ENCODE results near the gene SRBD1.
A peak's percentile ranks its signal among the peaks of the same experiment; 100 is the strongest.
"Not testable (repeated sequence)": the region's sequence is repeated elsewhere in the genome, so short reads cannot be mapped to it uniquely, and the experiment has no call there.

SRBD1 gene

DNA sequence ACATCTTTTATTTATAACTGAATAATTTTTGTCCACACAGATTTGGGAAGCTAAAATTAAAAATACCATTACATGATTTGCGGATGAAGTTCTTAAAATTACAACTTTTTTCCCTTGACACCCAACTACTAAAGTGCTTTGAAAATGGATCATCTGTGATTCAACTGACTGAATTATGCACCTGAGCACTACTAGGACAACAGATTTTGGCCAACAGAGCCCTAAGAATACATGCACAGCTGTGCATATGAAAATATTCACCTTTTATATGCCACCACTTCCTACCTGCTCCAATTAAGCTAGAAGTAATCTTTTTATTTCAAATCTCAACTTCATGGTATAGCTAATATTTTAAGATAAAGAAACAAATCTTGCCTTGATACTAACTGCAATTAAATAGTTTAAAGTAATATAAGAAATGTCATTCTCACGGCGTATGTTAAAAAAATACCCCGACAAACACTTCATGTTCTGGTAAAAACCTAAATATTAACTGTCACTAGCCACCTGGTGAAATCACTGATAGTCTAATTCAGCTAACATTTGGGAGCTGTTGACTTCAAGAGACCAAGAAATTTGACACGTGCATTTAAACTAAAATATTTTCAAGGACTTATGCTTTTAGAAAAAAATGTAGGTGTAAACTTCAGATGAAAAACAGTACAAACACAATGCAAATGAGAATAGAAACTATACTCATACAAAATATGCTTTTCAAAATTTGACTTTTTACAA lies 153.7 kb downstream of the SRBD1 start:
- no peak for DNase-seq

DNA sequence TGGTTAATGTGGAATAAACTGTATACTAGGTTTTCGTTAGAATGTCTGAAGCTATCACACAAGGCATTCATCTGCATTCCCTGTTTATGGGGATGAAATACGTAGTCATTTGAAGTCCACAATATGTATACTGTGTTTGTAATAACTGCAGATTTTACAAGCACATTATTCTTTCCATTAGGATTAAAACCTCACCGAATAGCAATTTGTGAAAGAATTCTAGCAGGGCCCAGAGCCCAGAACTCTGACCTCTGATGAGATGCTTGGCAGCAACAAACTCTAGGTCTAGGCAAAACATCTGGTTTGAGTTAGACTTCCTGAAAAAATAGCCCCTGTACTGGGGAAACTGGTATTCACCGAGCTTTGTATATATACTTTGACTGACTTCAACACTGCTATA lies 158.2 kb downstream of the SRBD1 start:
- no peak for DNase-seq

GRCh38 chr2:45450634-45451033 lies 160.4 kb downstream of the SRBD1 start:
- DNase-seq, result peak; percentile 21

GRCh38 chr2:45448217-45448616 lies 162.8 kb downstream of the SRBD1 start:
- DNase-seq, result no peak

DNA sequence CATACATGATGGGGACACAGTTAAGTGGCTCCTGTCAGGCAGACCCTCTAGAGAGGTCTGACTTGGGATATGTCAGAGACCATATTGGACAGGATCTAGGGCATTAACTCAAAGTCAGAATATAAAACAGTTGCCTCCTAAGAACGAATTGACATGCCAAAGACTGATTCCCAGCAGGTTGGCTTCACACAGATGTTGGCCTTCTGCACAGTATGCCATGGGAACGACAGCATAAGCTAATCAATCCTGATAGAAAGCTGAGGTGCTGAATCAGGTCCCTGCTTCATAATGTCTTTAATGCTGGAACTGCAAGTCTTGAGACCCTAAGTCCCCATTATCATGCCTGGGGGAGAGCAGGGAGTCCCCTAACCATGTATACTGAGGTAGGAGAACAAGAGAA lies 165.1 kb downstream of the SRBD1 start:
- DNase-seq, result no peak

- DNase-seq, result no peak
These were observed 166.0 kb downstream of the SRBD1 start for GRCh38 chr2:45445037-45445436.

DNA sequence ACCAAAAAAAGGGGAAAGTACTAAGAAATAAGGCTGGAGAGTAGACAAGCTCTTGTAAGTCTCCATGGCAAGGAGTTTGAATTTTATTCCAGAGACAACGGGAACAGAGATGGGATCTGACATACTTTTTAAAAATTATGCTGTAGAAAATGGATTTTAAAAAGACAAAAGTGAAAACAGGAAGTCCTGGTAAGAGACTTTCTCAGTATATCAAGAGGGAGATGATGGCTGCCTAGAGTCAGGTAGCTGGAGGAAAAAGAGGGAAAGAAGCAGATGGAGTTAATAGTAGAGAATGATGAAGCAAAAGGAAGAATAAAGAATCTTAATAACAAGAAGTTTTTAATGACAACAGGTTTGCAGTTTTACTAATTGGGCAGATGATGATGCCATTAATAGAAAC lies 168.1 kb downstream of the SRBD1 start:
- DNase-seq, result no peak

GRCh38 chr2:45442026-45442425 lies 169.0 kb downstream of the SRBD1 start:
- DNase-seq, result no peak

- no peak for DNase-seq
These were observed 169.5 kb downstream of the SRBD1 start for GRCh38 chr2:45441571-45441970.

- no peak for DNase-seq
These were observed 171.0 kb downstream of the SRBD1 start for GRCh38 chr2:45439788-45440773.

GRCh38 chr2:45438872-45439665 lies 172.0 kb downstream of the SRBD1 start:
- DNase-seq, result no peak

GRCh38 chr2:45436456-45436855 lies 174.6 kb downstream of the SRBD1 start:
- DNase-seq, result no peak

DNA sequence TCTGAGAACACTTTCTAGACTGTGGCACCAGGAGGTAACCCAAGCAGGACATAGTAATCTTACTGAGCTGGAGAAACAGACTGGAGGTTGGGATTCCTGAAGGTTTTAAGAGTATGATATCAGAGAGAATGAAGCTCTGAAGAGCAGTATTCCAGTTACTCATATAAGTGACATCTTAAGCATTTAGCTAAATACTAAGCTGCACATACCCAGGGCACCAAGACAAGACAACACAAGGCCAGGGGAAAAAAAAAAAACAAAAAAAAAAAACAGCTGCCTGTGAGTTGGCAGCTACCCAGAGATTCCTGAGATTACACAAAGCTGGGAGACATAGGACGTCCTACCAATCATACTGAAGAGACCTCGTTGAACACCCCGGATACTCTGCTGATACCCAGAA lies 175.8 kb downstream of the SRBD1 start:
- no peak for DNase-seq

GRCh38 chr2:45433363-45433762 lies 177.7 kb downstream of the SRBD1 start:
- no peak for DNase-seq

DNA sequence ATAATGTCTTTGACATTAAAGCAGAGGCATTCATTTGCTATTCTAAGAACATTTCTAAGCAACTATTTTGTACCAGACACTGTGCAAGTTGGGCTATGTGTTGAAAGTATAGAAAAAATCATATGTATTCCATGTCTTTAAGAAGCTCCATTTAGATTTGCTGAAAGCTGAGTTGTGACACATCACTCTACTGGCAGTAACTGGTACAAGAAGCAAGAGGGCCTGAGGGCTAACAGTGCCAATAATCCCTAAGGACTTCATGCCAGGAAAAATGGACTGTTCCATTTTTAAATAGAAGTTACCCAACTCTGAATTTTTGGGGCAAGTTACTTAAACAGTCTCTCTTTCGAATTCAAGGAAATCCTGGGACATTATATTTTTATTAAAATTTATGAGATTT lies 178.7 kb downstream of the SRBD1 start:
- no peak for DNase-seq

- DNase-seq, result not testable (repeated sequence)
These were observed 185.0 kb downstream of the SRBD1 start for GRCh38 chr2:45426025-45426424.

DNA sequence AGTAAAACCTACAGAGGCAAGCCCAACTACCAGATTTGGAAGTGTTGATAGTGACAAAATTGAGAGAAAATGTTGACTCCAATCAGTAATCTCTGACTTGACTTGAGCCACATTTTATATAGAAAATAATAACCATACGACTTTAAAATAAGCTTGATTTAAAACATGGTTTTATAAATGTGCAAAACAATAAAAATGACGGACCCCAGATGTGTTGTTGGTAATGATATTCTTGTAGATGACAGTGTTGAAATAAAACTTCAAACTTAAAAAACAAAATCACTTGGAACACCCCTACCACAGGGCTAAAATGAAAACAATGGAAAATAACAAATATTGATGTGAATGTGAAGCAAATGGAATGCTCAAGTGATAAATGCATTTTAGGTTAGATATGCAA lies 188.1 kb downstream of the SRBD1 start:
- DNase-seq, result no peak

- no peak for DNase-seq
These were observed 192.5 kb downstream of the SRBD1 start for GRCh38 chr2:45418532-45418931.

DNA sequence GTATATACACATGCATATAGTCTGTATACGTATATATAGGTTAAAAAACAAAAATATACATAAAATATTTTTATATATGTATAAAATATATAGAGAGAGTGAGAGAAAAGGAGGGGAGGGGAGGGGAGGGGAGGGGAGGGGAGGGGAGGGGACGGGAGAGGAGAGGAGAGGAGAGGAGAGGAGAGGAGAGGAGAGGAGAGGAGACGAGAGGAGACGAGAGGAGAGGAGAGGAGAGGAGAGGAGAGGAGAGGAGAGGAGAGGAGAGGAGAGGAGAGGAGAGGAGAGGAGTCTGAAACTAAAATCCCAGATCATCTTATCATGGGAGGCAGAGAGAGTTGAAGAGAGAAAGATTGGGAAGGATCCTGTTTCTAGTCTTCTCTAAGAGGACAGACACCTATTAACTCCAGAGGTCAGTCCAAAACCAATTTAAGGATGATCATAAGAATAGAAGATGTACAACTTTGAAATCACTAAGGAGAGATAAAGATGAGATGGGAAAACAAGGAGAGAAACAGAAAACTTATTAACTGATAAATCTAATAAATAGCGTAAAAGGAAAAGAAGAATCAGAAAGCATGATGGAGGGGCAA lies 195.4 kb downstream of the SRBD1 start:
- DNase-seq, result no peak

DNA sequence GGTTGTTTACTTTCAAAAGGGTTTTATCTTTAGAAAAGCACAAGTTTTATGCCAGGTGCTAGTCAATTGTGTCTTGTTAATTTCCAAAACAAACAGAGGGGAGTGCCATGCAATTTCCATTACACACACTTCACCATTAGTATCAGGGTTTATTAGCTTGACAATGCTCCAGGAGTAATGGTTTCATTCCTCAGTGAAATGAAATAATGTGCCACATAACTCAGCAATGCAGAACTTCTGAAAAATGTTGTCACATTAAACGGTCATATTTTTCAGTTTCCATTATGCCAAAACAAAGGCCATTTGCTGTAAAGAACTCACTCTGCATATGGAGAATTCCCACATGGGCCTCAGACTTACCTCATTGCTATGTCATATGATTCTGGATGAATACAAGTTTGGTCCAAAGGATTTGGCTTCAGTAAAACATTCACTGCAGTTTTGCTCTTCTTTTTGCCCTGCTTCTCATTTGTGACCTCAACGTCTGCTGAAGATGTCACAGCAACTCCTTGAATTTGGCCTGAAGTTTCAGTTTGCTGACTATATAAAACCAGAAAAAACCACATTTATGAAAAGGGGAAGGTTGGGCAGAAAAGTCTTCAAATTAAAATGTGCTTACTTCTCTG lies 198.2 kb downstream of the SRBD1 start:
- no peak for DNase-seq

DNA sequence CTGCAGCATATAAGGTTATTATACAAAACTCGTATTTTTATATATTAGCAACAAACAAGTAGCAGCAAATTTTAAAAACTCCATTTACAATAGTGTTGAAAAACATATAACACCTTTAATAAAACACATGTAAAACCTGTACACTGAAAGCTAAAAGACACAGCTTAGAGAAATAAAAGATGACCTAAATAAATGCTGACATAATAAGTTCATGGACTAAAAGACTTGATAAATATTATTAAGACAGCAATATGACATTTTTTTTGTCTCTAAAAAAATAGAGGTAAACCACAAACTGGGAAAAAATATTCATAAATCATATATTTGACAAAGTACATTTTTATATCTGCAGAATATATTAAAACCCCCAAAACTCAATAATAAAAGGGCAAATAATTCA lies 201.4 kb downstream of the SRBD1 start:
- DNase-seq, result no peak

DNA sequence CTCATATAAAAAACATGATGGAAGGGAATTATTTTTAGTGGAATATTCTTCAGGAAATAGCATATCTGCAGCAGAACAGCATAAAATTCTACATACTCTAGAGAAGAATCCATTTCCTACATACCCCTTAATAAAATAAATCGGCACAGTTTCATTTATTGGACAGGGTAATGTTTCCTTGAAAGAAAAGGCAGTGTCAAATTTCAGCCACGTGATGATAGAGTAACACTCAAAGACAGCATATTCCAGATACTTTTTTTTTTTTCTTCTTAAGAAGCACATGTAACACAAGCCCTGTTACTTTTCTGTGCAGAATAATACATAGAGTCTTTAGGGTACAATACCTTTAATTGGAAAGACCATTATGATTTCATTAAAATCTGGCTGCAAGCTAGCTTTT lies 204.4 kb downstream of the SRBD1 start:
- DNase-seq, result no peak

Data from NCI-H2081 treated with DMSO at 0.1 percent for 48 hours (cell line).